MM.1S (cell line): ENCODE results near the gene RECQL5.

Source experiments
- DNase-seq: peaks from one replicate; pipeline ENCODE4 v3.0.0-alpha.2; 2015
- H2AFZ ChIP-seq: fragments of 300-600 bp; sonication (generic); 2 replicates; pipeline ENCODE4 v1.6.0; 2016; ENCODE audit warnings: antibody characterized with exemption, low read length
- H3F3A ChIP-seq: fragments of 300-600 bp; sonication (generic); 2 replicates; pipeline ENCODE4 v1.6.1; 2016; ENCODE audit warnings: mild to moderate bottlenecking, antibody characterized with exemption, low read length, moderate library complexity, mixed read lengths; ENCODE audit not compliant: insufficient read depth
- H3K27ac ChIP-seq: fragments of 300-600 bp; sonication (generic); 2 replicates; pipeline ENCODE4 v1.5.1; 2016; ENCODE audit warnings: mild to moderate bottlenecking, low read length
- H3K27me3 ChIP-seq: fragments of 300-600 bp; sonication (generic); replicated peaks from 2 replicates; pipeline ENCODE4 v1.6.0; 2016; ENCODE audit warnings: low read length; ENCODE audit not compliant: insufficient read depth
- H3K36me3 ChIP-seq: fragments of 300-600 bp; sonication (generic); replicated peaks from 2 replicates; pipeline ENCODE4 v1.6.1; 2016; ENCODE audit warnings: mild to moderate bottlenecking, low read length, mixed read lengths; ENCODE audit not compliant: insufficient read depth
- H3K4me1 ChIP-seq: fragments of 300-600 bp; sonication (generic); 2 replicates; pipeline ENCODE4 v1.6.1; 2016; ENCODE audit warnings: low read length, mixed read lengths
- H3K4me2 ChIP-seq: fragments of 300-600 bp; sonication (generic); 2 replicates; pipeline ENCODE4 v1.6.0; 2016; ENCODE audit warnings: low read depth, low read length
- H3K4me3 ChIP-seq: fragments of 300-600 bp; sonication (generic); 2 replicates; pipeline ENCODE4 v1.5.1; 2016; ENCODE audit warnings: low read length, mixed read lengths
- H3K79me2 ChIP-seq: fragments of 300-600 bp; sonication (generic); 2 replicates; pipeline ENCODE4 v1.6.1; 2016; ENCODE audit warnings: mixed run types, low read length, mixed read lengths
- H3K9ac ChIP-seq: fragments of 300-600 bp; sonication (generic); 2 replicates; pipeline ENCODE4 v1.6.1; 2016; ENCODE audit warnings: low read length, mixed read lengths
- H3K9me2 ChIP-seq: fragments of 300-600 bp; sonication (generic); replicated peaks from 2 replicates; pipeline ENCODE4 v1.6.1; 2016; ENCODE audit warnings: mild to moderate bottlenecking, low read length, mixed read lengths; ENCODE audit not compliant: insufficient read depth
- H3K9me3 ChIP-seq: fragments of 300-600 bp; sonication (generic); replicated peaks from 2 replicates; pipeline ENCODE4 v1.6.1; 2016; ENCODE audit warnings: mild to moderate bottlenecking, low read length, mixed read lengths; ENCODE audit not compliant: insufficient read depth
- H4K20me1 ChIP-seq: fragments of 300-600 bp; sonication (generic); 2 replicates; pipeline ENCODE4 v1.6.1; 2016; ENCODE audit warnings: mild to moderate bottlenecking, low read length, moderate library complexity, mixed read lengths; ENCODE audit not compliant: insufficient read depth
- EZH2 ChIP-seq: fragments of 300-600 bp; sonication (generic); optimal IDR thresholded peaks from 2 replicates; pipeline ENCODE3; 2017; ENCODE audit warnings: low read depth, mild to moderate bottlenecking, antibody characterized with exemption, low read length, mixed read lengths
- EZH2phosphoT487 ChIP-seq: fragments of 300-600 bp; sonication (generic); IDR thresholded peaks from 2 replicates; pipeline ENCODE4 v1.6.1; 2018; ENCODE audit warnings: antibody characterized with exemption, low read length
- TF ChIP-seq, protein P1 (sequence below): fragments of 300-600 bp; sonication (generic); IDR thresholded peaks from 2 replicates; pipeline ENCODE4 v1.5.1; 2016; ENCODE audit warnings: antibody characterized with exemption, low read length, mixed read lengths

RECQL5 gene

GRCh38 chr17:75592348-75593020 is 74.5 kb downstream of the RECQL5 start:
- no peak overlapping the region for H3K4me2 ChIP-seq

GRCh38 chr17:75591722-75592302 is 75.1 kb downstream of the RECQL5 start:
- H3K36me3 ChIP-seq: no peaks in the 10 kb centered on the region
- peaks cover 76% of the 10 kb centered on the region for H3K27me3 ChIP-seq
- no peaks in the 10 kb centered on the region for H3K79me2 ChIP-seq
- peaks cover 4% of the 10 kb centered on the region; the same call in 1 of the 2 replicates for H3K4me1 ChIP-seq
- no peaks in the 10 kb centered on the region for H3K9me3 ChIP-seq
- H3K4me2 ChIP-seq: no peak overlapping the region
- H4K20me1 ChIP-seq: no peaks in the 10 kb centered on the region
- H3F3A ChIP-seq: no peaks in the 10 kb centered on the region
- no peak for TF ChIP-seq EZH2
- TF ChIP-seq, protein P1, sequence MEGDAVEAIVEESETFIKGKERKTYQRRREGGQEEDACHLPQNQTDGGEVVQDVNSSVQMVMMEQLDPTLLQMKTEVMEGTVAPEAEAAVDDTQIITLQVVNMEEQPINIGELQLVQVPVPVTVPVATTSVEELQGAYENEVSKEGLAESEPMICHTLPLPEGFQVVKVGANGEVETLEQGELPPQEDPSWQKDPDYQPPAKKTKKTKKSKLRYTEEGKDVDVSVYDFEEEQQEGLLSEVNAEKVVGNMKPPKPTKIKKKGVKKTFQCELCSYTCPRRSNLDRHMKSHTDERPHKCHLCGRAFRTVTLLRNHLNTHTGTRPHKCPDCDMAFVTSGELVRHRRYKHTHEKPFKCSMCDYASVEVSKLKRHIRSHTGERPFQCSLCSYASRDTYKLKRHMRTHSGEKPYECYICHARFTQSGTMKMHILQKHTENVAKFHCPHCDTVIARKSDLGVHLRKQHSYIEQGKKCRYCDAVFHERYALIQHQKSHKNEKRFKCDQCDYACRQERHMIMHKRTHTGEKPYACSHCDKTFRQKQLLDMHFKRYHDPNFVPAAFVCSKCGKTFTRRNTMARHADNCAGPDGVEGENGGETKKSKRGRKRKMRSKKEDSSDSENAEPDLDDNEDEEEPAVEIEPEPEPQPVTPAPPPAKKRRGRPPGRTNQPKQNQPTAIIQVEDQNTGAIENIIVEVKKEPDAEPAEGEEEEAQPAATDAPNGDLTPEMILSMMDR: no peak
- TF ChIP-seq EZH2phosphoT487: no peak
- H3K9ac ChIP-seq: no peak overlapping the region
- H3K4me3 ChIP-seq: no peak overlapping the region
- no peak overlapping the region for H3K27ac ChIP-seq
- no peak overlapping the region for H2AFZ ChIP-seq
- DNase-seq: no peak
- no peaks in the 10 kb centered on the region for H3K9me2 ChIP-seq

More at GRCh38 chr17:75592348-75593020, 74.5 kb downstream of the RECQL5 start:
- no peaks in the 10 kb centered on the region for H3K9me3 ChIP-seq
- no peaks in the 10 kb centered on the region for H3K79me2 ChIP-seq
- no peaks in the 10 kb centered on the region for H3K36me3 ChIP-seq
- no peaks in the 10 kb centered on the region for H4K20me1 ChIP-seq
- no peak for DNase-seq
- no peak overlapping the region for H2AFZ ChIP-seq
- no peaks in the 10 kb centered on the region for H3F3A ChIP-seq
- H3K9me2 ChIP-seq: no peaks in the 10 kb centered on the region
- H3K4me3 ChIP-seq: no peak overlapping the region
- no peak for TF ChIP-seq EZH2
- TF ChIP-seq, protein P1: no peak
- no peak for TF ChIP-seq EZH2phosphoT487
- peaks cover 76% of the 10 kb centered on the region for H3K27me3 ChIP-seq
- H3K4me1 ChIP-seq: peaks cover 4% of the 10 kb centered on the region; the same call in 1 of the 2 replicates
- no peak overlapping the region for H3K27ac ChIP-seq
- no peak overlapping the region for H3K9ac ChIP-seq

DNA sequence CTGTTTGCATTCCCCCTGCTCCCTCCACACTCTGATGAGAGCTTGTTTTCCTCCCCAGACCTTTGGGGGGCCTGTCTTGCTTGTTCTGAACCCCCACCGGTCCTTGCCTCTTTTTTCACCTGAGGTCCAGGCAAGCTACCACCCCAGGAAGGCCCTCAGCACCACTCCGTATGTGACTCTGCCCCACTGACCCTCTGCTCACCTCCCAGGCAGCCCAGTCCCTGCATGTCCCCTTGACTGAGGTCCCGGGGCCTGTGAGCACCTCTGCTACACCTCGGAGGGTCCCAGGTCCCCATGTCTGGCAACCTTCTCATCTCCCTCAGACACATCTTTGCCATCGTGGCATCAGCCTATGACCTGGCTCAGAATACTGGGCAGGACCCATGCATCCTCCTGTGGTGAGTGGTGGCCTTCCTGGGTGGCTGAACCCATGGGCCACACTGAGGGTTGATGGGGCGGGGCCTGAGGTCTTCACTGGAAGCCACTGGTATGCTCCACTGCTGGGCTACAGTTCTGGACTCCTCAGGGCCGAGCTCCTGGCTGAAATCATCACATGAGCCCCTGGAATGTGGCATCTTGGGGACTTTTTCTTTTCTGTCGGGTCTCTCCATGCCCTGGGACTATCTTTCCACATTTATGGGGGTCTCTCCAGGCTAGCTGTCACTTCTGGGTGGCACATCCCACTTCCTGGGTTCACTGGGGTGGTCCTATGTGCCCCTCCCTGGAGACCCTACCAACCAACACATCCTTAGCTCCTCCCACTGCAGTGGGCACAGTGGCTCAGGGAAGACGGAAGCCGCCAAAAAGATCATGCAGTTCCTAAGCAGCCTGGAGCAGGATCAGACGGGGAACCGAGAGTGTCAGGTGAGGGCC is 75.9 kb downstream of the RECQL5 start:
- Histone ChIP-seq H4K20me1 (no peaks in the 10 kb centered on the region), H3K79me2 (no peaks in the 10 kb centered on the region), H3K4me1 (peaks cover 4% of the 10 kb centered on the region; the same call in 1 of the 2 replicates), H3K4me3 (no peak overlapping the region), H3K36me3 (no peaks in the 10 kb centered on the region), H3K9me3 (no peaks in the 10 kb centered on the region), H2AFZ (no peak overlapping the region), H3F3A (no peaks in the 10 kb centered on the region), H3K27me3 (peaks cover 76% of the 10 kb centered on the region), H3K9ac (no peak overlapping the region), H3K9me2 (no peaks in the 10 kb centered on the region), H3K4me2 (no peak overlapping the region), H3K27ac (no peak overlapping the region)
- TF ChIP-seq EZH2 (no peak), EZH2phosphoT487 (no peak)
- TF ChIP-seq, protein P1: no peak
- no peak for DNase-seq
